Activated CD4-positive, alpha-beta T cell treated with anti-CD3 and anti-CD28 coated beads for 1 hour (primary cell): ENCODE measurements around the gene RRAS2.
"Not testable (repeated sequence)": the region's sequence is repeated elsewhere in the genome, so short reads cannot be mapped to it uniquely, and the experiment has no call there.

Experiments
- DNase-seq: peaks from one replicate; pipeline ENCODE4 v3.0.0-alpha.2; 2020

The RRAS2 gene

GRCh38 chr11:14370496-14370895, 11.5 kb upstream of the RRAS2 start:
- DNase-seq = no peak

GRCh38 chr11:14369598-14369997, 10.6 kb upstream of the RRAS2 start:
- DNase-seq = no peak

- DNase-seq = no peak
These were observed 8.0 kb upstream of the RRAS2 start for GRCh38 chr11:14366936-14367335.

GRCh38 chr11:14364322-14364721, 5.3 kb upstream of the RRAS2 start:
- DNase-seq = no peak

DNA sequence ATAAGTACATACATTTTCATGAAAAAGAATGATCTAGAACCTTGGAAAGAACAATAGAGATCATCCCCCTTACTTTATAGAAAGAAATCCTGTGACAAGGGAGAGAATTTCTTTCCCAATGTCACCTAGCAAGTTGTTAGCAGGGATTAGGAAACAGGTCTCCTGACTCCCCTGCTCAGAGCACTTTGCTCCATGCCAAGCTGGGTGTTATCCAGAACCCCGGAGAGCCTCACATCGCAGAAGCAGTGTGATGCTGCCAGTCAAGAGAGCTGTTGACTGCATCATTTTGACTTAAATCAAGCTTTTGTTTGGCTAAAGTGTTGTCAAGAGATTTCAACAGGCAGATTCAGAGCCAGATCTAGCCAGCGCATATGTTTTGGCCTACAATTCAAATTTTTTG, 3.6 kb upstream of the RRAS2 start:
- DNase-seq = no peak

GRCh38 chr11:14361951-14362350, 3.0 kb upstream of the RRAS2 start:
- DNase-seq = no peak

DNA sequence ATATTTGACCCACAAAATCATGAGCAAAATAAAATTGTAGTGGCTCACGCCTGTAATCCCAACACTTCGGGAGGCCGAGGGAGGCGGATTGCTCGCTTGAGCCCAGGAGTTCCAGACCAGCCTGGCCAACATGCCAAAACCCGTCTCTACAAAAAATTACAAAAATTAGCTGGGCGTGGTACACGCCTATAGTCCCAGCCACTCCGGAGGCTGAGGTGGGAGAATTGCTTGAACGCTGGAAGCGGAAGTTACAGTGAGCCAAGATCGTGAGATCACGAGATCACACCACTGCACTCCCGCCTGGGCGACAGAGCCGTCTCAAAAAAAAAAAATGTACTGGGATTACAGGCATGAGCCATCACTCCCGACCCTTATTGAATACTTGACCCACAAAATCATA, 2.0 kb upstream of the RRAS2 start:
- DNase-seq = no peak

- DNase-seq = no peak
These were observed 583 bp upstream of the RRAS2 start for GRCh38 chr11:14359501-14360031.

DNA sequence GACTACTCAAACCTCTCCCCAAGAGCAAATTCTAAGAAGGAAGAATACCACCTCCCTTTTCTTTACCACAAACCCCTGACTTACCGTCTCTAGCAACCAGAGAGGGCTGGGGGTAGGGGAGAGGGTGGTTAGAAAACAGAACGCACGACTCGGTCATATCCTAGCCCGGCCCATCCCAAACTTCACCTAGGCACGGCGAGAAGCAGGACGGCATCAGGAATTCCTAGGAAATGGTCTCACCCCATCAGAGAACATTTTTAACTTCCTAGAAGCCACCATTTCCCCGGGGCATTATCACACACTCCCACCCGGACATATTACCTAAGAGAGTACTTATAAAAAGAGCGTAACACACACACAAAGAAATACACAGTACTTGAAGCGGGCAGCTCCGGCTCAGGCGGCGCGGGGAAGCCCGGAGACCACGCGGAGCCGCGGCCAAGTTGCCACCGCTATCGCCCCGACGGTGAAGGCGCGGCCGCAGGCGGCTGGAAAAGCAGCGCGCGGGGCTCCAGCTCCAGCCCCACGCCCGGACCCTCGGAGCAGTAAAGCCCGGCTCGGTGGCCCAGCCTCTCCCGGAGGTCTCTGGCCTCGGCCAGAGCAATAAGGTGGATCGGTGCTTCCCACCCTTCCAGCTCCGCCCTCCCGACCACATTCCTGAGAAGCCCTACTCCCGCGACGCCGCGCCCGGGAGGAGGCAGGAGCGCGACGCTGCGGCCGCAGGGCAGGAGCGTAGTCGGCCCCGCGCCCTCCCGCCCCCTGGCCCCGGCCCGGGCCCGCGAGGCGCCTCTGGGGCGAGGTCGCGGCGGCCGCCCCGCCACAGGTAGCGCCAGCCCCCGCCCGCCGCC, 878 bp downstream of the RRAS2 start:
- peak; percentile 14 for DNase-seq

DNA sequence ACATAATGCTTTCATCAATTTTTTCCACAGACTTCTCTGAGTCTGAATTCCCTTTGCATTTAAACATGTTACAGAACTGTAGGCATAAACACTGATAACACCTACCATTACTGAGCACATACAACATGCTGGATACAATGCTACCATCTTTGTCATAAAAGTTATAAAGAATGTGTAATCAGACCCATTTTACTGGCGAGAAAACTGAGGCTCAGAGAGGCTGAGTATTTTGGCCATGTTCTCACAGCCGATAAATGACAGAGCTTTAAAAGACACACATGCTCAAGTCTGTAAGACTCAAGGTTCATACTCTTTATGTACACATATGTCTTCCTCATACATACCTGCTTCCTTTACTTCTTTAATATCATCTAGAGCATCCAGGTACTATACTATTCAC, 2.6 kb downstream of the RRAS2 start:
- DNase-seq = no peak

- not testable (repeated sequence) for DNase-seq
These were observed 4.4 kb downstream of the RRAS2 start for GRCh38 chr11:14354604-14355003.

- DNase-seq = no peak
These were observed 8.2 kb downstream of the RRAS2 start for GRCh38 chr11:14350716-14351238.

DNA sequence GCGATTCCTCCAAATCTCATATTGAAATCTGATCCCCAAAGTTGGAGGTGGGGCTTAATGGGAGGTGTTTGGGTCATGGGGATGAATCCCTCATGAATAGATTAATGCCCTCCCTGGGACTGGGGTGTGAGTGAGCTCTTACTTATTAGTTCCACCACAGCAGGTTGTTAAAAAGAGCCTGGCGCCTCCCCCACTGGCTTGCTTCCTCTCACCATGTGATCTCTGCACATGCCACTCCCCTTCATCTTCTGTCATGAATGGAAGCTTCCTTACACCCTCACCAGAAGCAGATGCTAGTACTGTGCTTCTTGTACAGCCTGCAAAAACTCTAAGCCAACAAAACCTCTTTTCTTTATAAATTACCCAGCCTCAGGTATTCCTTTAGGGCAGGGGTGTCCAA, 8.8 kb downstream of the RRAS2 start:
- no peak for DNase-seq

- no peak for DNase-seq
These were observed 11.0 kb downstream of the RRAS2 start for GRCh38 chr11:14347991-14348390.

DNA sequence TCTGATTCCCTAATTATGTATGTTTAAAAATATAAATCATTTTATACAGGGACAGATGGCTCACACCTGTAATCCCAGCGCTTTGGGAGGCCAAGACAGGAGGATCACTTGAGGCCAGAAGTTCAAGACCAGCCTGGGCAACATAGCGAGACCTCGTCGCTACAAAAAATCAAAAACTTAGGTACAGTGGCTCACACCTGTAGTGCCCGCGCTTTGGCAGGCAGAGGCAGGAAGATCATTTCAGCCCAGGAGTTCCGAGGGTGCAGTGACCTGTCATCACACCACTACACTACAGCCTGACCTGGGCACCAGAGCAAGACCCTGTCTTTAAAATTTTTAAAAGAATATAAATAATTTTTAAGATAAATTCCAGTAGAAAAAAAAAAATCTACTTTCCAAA, 11.5 kb downstream of the RRAS2 start:
- DNase-seq = no peak

GRCh38 chr11:14346303-14346955, 12.6 kb downstream of the RRAS2 start:
- no peak for DNase-seq

- no peak for DNase-seq
These were observed 13.3 kb downstream of the RRAS2 start for GRCh38 chr11:14345668-14346067.

DNA sequence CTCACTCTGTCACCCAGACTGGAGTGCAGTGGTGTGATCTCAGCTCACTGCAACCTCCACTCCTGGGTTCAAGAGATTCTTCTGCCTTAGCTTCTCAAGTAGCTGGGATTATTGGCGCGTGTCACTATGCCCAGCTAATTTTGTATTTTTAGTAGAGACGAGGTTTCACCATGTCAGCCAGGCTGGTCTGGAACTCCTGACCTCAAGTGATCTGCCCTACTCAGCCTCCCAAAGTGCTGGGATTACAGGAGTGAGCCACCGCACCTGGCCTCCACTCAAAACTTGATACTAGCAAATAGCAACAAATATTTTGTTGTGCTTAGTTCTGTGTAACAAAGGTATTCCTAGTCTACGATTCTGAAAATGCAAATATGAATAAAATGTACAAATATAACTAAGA, 14.0 kb downstream of the RRAS2 start:
- not testable (repeated sequence) for DNase-seq

GRCh38 chr11:14342906-14343305, 16.1 kb downstream of the RRAS2 start:
- DNase-seq = no peak

- DNase-seq = no peak
These were observed 17.0 kb downstream of the RRAS2 start for GRCh38 chr11:14341968-14342367.

DNA sequence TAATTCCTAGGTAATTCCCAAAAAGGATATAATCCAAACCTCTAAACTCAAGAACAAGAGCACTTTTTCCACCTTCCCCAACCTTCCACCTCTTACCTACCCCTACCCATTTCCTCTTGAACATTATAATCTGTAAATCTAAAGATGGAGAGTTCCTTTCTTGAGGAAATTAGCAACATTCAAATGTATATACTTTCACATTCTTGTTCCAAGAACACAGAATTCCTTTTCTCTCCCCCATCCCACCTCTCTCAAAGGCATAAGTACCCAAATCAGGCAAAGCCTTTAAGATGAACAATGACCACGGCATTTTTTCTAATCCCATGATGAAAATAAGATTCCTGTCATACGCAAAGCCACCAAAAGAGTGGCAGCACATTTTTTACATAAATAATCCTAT, 18.3 kb downstream of the RRAS2 start:
- DNase-seq = no peak

GRCh38 chr11:14339356-14339755, 19.6 kb downstream of the RRAS2 start:
- DNase-seq = no peak

- no peak for DNase-seq
These were observed 22.2 kb downstream of the RRAS2 start for GRCh38 chr11:14336507-14337503.
